Uterus (tissue), 2 donors: ENCODE data around the gene ELAVL3.

Experiments
- CTCF ChIP-seq, 4 experiments: fragments of 200-600 bp in 2 of 4; fragments of 450-650 bp in 2 of 4; sonication (generic) in 2 of 4; IDR thresholded peaks; one replicate each; pipeline ENCODE4 v1.5.1; 2016 to 2019; ENCODE audit warnings: antibody characterized with exemption in 4 of 4, mild to moderate bottlenecking in 2 of 4, moderate library complexity in 1 of 4
- POLR2A ChIP-seq, 2 donors: fragments of 450-650 bp; IDR thresholded peaks; one replicate each; pipeline ENCODE4 v1.6.1; 2016; ENCODE audit warnings: antibody characterized with exemption in 2 of 2, mild to moderate bottlenecking in 1 of 2, moderate library complexity in 1 of 2

- no peak for TF ChIP-seq CTCF (IDR thresholded peaks at IDR 0.05)
- TF ChIP-seq POLR2A (IDR thresholded peaks at IDR 0.05), result no peak
Measured at GRCh38 chr19:11414544-11414943, 66.3 kb downstream of the ELAVL3 start.
